Myocyte (in vitro differentiated cells): ENCODE measurements around the gene LIG3. TPM values are rescaled to one million over a fixed set of nuclear protein-coding genes. Genes with fewer than 3 reads are reported as not detected.
"Not testable (repeated sequence)": the region's sequence is repeated elsewhere in the genome, so short reads cannot be mapped to it uniquely, and the experiment has no call there.

Experiments
- DNase-seq: peaks from one replicate; pipeline ENCODE4 v3.0.0-alpha.2; 2012; ENCODE audit warnings: low read depth
- polyA plus RNA-seq: library from polyadenylated mRNA; unstranded; fragments of >200 nt; gene quantifications from one replicate; pipeline ENCODE4 v1.2.1, GENCODE V29; 2012; ENCODE audit warnings: missing spikeins
- total RNA-seq: library from RNA; depleted of rRNA; stranded (reverse); fragments of >200 nt; gene quantifications from 2 replicates; pipeline ENCODE4 v1.2.3, GENCODE V29; 2014

The LIG3 gene
- 24.5 and 26.7 TPM in 2 replicates for total RNA-seq
- polyA plus RNA-seq, result 21.4 TPM

GRCh38 chr17:34980353-34980680, at the start of gene LIG3:
TSS of gene LIG3 (plus strand) at chr17:34980512. CDS start at chr17:34983006, 2,494 bp downstream.
- peak; percentile 94 for DNase-seq

- not testable (repeated sequence) for DNase-seq
Observed at GRCh38 chr17:34950780-34951179, 29.5 kb upstream of the LIG3 start.

GRCh38 chr17:34958438-34958837, 21.9 kb upstream of the LIG3 start:
- no peak for DNase-seq

- peak; percentile 96 for DNase-seq
Observed at GRCh38 chr17:34961093-34961911, 19.0 kb upstream of the LIG3 start, which contains the start of the genes CCT6B and ZNF830. TSS of gene CCT6B (minus strand) at chr17:34961460. CDS start at chr17:34961393, 67 bp downstream. TSS of gene ZNF830 (plus strand) at chr17:34961540. CDS start at chr17:34961567, 27 bp downstream.

GRCh38 chr17:34974179-34974578, 6.1 kb upstream of the LIG3 start:
- no peak for DNase-seq

- no peak for DNase-seq
Observed at GRCh38 chr17:34974794-34975785, 5.2 kb upstream of the LIG3 start.

- no peak for DNase-seq
Observed at GRCh38 chr17:34979153-34979552, 1.2 kb upstream of the LIG3 start.

- DNase-seq, result peak; percentile 18
Observed at GRCh38 chr17:34979650-34980352, 511 bp upstream of the LIG3 start.

GRCh38 chr17:34980681-34981537, 597 bp downstream of the LIG3 start:
- peak; percentile 84 for DNase-seq

GRCh38 chr17:34981538-34982241, 1.4 kb downstream of the LIG3 start:
- peak; percentile 18 for DNase-seq

- no peak for DNase-seq
Observed at GRCh38 chr17:34987232-34987631, 6.9 kb downstream of the LIG3 start.

GRCh38 chr17:34988644-34989043, 8.3 kb downstream of the LIG3 start:
- DNase-seq, result no peak

GRCh38 chr17:34989473-34989872, 9.2 kb downstream of the LIG3 start:
- no peak for DNase-seq

GRCh38 chr17:34990921-34991365, 10.6 kb downstream of the LIG3 start:
- no peak for DNase-seq

GRCh38 chr17:34991606-34992005, 11.3 kb downstream of the LIG3 start:
- no peak for DNase-seq

GRCh38 chr17:34993031-34993430, 12.7 kb downstream of the LIG3 start:
- no peak for DNase-seq

GRCh38 chr17:34996422-34997285, 16.3 kb downstream of the LIG3 start:
- DNase-seq, result no peak

GRCh38 chr17:34997355-34997862, 17.1 kb downstream of the LIG3 start:
- no peak for DNase-seq
